Measurements from ENCODE around the gene ASB1. TPM values are rescaled to one million over a fixed set of nuclear protein-coding genes. Genes with fewer than 3 reads are reported as not detected.

Gene ASB1
- total and polyA plus RNA-seq, 2 of the 13 experiments (the other 11 are each of a cell fraction or from before 2014, with no cell fraction given), result 48.6 to 49.2 TPM

DNA sequence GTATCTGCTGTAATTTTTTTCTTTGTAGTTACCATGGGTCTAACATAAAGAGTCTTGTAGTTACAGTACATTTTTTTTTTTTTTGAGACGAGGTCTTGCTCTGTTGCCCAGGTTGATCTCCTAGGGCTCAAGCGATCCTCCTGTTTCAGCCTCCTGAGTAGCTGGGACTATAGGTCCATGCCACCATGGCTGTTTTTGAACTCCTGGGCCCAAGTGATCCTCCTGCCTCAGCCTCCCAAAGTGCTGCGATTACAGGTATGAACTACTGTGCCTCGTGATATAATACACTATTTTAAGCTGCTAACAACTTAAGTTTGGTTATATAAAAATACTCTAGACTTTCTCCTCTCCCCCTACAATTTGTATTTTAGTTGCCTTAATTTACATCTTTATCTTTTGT, 46.3 kb downstream of the ASB1 start:
- no peak for FAIRE-seq
- ATAC-seq, result no peak
- BruUV-seq (replicated peaks), result no TSS peak
- Histone ChIP-seq H3K9me3 (ENCODE audit: low read length) (peaks cover 14% of the 10 kb centered on the region; the same call in 1 of the 2 replicates), H3K4me1 (ENCODE audit: insufficient read depth, low read length) (no peaks in the 10 kb centered on the region), H3K4me3 (replicated peaks in 1 of 3; ENCODE audit: insufficient read depth in 1 of 3, low read depth in 2 of 3, low read length in 3 of 3) (no peak overlapping the region), H3K9ac (ENCODE audit: insufficient read depth, low read depth, low read length) (no peak overlapping the region), H4K20me1 (ENCODE audit: insufficient read depth, low read length) (no peaks in the 10 kb centered on the region), H3K27ac (ENCODE audit: extremely low read length, insufficient read depth, low read length) (no peak overlapping the region), H3K36me3 (replicated peaks in 1 of 2; ENCODE audit: control insufficient read depth in 1 of 2, insufficient read depth in 2 of 2, low read length in 2 of 2) (no peaks in the 10 kb centered on the region), H3K27me3 (ENCODE audit: control insufficient read depth in 1 of 2, insufficient read depth in 2 of 2, low read length in 2 of 2) (no peaks in the 10 kb centered on the region), H2AFZ (ENCODE audit: low read length) (no peak overlapping the region), H3K4me2 (ENCODE audit: low read depth, low read length) (no peak overlapping the region), H3K79me2 (ENCODE audit: insufficient read depth, low read length) (no peaks in the 10 kb centered on the region)
- ChIA-PET POLR2A (no interaction called here), CTCF (ENCODE audit: low intra/inter-chr PET ratio, low total read pairs) (no interaction called here)
- in situ Hi-C loops (cut with HindIII; ENCODE audit: extremely low pct_ligation_motif_present, low pct_unique_long_range_greater_than_20kb) (no loop called here), intact Hi-C loops (cut with micrococcal nuclease; ENCODE audit: unreplicated experiment) (no loop called here)
- 86% methylated on average over 4 of the region's 4 CpGs for WGBS (ENCODE audit: low lambda C conversion rate)
- DNase-seq (ENCODE audit: low spot score), result no peak
- no peak for TF ChIP-seq MZF1 (CRISPR knock-in tag; IDR thresholded peaks at IDR 0.05; ENCODE audit: borderline replicate concordance)
- no peak for TF ChIP-seq ZNF704 (CRISPR knock-in tag; IDR thresholded peaks at IDR 0.05; ENCODE audit: borderline replicate concordance)
- TF ChIP-seq, protein P1, sequence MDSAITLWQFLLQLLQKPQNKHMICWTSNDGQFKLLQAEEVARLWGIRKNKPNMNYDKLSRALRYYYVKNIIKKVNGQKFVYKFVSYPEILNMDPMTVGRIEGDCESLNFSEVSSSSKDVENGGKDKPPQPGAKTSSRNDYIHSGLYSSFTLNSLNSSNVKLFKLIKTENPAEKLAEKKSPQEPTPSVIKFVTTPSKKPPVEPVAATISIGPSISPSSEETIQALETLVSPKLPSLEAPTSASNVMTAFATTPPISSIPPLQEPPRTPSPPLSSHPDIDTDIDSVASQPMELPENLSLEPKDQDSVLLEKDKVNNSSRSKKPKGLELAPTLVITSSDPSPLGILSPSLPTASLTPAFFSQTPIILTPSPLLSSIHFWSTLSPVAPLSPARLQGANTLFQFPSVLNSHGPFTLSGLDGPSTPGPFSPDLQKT (CRISPR knock-in tag; IDR thresholded peaks at IDR 0.05; ENCODE audit: borderline replicate concordance), result no peak
- TF ChIP-seq ZNF3 (CRISPR knock-in tag; IDR thresholded peaks at IDR 0.05), result no peak
- TF ChIP-seq ELF3 (CRISPR knock-in tag; IDR thresholded peaks at IDR 0.05), result no peak
- TF ChIP-seq, protein P2, sequence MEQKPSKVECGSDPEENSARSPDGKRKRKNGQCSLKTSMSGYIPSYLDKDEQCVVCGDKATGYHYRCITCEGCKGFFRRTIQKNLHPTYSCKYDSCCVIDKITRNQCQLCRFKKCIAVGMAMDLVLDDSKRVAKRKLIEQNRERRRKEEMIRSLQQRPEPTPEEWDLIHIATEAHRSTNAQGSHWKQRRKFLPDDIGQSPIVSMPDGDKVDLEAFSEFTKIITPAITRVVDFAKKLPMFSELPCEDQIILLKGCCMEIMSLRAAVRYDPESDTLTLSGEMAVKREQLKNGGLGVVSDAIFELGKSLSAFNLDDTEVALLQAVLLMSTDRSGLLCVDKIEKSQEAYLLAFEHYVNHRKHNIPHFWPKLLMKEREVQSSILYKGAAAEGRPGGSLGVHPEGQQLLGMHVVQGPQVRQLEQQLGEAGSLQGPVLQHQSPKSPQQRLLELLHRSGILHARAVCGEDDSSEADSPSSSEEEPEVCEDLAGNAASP (CRISPR knock-in tag; IDR thresholded peaks at IDR 0.05; ENCODE audit: borderline replicate concordance), result no peak
- TF ChIP-seq, protein P3, sequence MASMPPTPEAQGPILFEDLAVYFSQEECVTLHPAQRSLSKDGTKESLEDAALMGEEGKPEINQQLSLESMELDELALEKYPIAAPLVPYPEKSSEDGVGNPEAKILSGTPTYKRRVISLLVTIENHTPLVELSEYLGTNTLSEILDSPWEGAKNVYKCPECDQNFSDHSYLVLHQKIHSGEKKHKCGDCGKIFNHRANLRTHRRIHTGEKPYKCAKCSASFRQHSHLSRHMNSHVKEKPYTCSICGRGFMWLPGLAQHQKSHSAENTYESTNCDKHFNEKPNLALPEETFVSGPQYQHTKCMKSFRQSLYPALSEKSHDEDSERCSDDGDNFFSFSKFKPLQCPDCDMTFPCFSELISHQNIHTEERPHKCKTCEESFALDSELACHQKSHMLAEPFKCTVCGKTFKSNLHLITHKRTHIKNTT (CRISPR knock-in tag; IDR thresholded peaks at IDR 0.05), result no peak
- TF ChIP-seq HOXA9 (CRISPR knock-in tag; IDR thresholded peaks at IDR 0.05; ENCODE audit: borderline replicate concordance), result no peak
- no peak for TF ChIP-seq ZBTB20 (CRISPR knock-in tag; IDR thresholded peaks at IDR 0.05; ENCODE audit: borderline replicate concordance, low read depth)
- TF ChIP-seq RFX1 (IDR thresholded peaks at IDR 0.05), result no peak
- no peak for TF ChIP-seq FIP1L1 (IDR thresholded peaks at IDR 0.05; ENCODE audit: borderline replicate concordance, insufficient read depth, low read depth, low read length)
- TF ChIP-seq ZNF136 (CRISPR knock-in tag; IDR thresholded peaks at IDR 0.05; ENCODE audit: low read depth), result no peak
- TF ChIP-seq ZNF354B (CRISPR knock-in tag; IDR thresholded peaks at IDR 0.05), result no peak
- no peak for TF ChIP-seq ZNF790 (CRISPR knock-in tag; IDR thresholded peaks at IDR 0.05; ENCODE audit: borderline replicate concordance)
- TF ChIP-seq FOSL2 (CRISPR knock-in tag; IDR thresholded peaks at IDR 0.05), result no peak
- TF ChIP-seq SRSF1 (optimal IDR thresholded peaks at IDR 0.05; ENCODE audit: low read depth, low read length), result no peak
- TF ChIP-seq GATAD1 (CRISPR knock-in tag; IDR thresholded peaks at IDR 0.05), result no peak
- TF ChIP-seq, protein P4, sequence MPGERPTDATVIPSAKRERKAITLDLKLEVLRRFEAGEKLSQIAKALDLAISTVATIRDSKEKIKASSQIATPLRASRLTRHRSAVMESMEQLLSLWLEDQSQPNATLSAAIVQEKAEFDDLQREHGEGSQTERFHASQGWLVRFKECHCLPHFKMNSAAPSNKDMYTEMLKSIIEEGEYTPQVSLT (CRISPR knock-in tag; IDR thresholded peaks at IDR 0.05; ENCODE audit: borderline replicate concordance, low read depth), result no peak

Data from HepG2 (cell line).